ENCODE results near the gene C1QTNF8.

The C1QTNF8 gene

DNA sequence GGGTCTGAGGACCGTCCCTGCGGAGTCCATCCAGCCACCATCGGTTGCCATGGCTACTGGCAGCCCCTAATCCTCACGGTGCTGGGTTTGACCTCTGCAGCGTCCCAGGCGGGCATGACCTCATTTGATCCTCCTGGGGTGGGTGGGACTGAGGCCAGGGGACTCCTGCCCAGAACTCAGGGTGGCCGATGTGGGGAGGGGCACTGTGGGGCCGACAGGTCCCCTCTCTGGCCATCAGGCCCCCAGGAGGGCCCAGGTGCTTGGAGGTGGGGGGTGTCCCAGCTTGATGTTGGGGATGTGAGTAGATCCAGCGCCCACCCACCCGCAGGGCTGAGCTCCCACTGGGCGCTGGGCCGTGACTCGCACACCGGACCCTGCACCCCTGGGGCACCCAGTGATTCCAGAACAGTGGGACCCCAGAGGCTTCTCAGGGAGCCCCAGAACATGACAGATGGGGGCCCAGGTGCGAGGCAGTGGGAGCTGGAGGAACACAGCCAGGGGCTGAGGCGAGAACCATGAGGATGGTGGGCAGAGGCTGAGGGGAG is 25.1 kb downstream of the C1QTNF8 start:
- TF ChIP-seq, protein P1, sequence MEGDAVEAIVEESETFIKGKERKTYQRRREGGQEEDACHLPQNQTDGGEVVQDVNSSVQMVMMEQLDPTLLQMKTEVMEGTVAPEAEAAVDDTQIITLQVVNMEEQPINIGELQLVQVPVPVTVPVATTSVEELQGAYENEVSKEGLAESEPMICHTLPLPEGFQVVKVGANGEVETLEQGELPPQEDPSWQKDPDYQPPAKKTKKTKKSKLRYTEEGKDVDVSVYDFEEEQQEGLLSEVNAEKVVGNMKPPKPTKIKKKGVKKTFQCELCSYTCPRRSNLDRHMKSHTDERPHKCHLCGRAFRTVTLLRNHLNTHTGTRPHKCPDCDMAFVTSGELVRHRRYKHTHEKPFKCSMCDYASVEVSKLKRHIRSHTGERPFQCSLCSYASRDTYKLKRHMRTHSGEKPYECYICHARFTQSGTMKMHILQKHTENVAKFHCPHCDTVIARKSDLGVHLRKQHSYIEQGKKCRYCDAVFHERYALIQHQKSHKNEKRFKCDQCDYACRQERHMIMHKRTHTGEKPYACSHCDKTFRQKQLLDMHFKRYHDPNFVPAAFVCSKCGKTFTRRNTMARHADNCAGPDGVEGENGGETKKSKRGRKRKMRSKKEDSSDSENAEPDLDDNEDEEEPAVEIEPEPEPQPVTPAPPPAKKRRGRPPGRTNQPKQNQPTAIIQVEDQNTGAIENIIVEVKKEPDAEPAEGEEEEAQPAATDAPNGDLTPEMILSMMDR (conservative IDR thresholded peaks at IDR 0.05; ENCODE audit: low read length), result no peak
- no peak overlapping the region for H3K4me3 ChIP-seq (ENCODE audit: low read length)
- DNase-seq (ENCODE audit: low read depth), result no peak

GRCh38 chr16:1070084-1070863 is 25.8 kb downstream of the C1QTNF8 start:
- TF ChIP-seq, protein P1 (conservative IDR thresholded peaks at IDR 0.05; ENCODE audit: low read length), result no peak
- H3K4me3 ChIP-seq (ENCODE audit: low read length), result no peak overlapping the region
- no peak for DNase-seq (ENCODE audit: low read depth)

DNA sequence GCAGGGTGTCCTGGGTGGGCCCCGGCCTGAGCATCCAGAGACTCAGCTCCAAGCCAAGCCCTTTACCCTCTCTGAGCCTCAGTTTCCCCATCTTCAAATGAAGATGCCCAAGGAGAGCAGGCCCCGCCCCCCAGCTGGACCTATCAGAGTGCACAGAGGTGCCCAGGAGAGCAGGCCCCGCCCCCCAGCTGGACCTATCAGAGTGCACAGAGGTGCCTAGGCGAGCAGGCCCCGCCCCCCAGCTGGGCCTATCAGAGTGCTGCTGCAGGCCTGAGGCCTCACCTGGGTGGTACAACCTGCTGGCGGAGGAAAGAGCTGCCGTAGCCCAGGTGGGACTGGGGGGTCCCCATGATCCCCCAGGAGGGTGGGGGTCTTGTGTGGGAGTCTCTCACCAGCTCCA is 26.9 kb downstream of the C1QTNF8 start:
- no peak for DNase-seq (ENCODE audit: low read depth)
- no peak overlapping the region for H3K4me3 ChIP-seq (ENCODE audit: low read length)
- TF ChIP-seq, protein P1 (conservative IDR thresholded peaks at IDR 0.05; ENCODE audit: low read length), result no peak

DNA sequence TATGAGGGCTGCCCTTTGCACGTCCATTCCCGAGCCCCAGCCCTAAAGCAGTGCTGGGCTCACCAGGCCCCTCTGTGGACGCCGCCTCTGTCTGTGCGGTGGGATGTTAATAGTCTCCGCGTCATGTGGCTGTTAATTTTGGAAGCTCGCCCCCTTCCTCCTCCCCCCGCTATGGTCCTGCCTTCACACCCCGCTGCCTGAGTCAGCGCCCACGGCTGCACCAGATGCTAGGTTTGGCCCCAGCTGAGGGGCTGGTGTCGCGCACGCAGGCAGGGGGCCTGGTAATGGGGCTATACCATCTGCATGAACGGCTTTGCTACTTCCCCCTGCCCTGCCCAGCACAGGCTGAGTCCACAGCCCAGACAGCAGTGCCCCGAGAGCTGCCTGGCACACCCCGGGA is 27.6 kb downstream of the C1QTNF8 start:
- TF ChIP-seq, protein P1 (conservative IDR thresholded peaks at IDR 0.05; ENCODE audit: low read length), result no peak
- DNase-seq (ENCODE audit: low read depth), result no peak
- no peak overlapping the region for H3K4me3 ChIP-seq (ENCODE audit: low read length)

GRCh38 chr16:1067629-1068028 is 28.4 kb downstream of the C1QTNF8 start:
- TF ChIP-seq, protein P1 (conservative IDR thresholded peaks at IDR 0.05; ENCODE audit: low read length), result no peak
- no peak for DNase-seq (ENCODE audit: low read depth)

DNA sequence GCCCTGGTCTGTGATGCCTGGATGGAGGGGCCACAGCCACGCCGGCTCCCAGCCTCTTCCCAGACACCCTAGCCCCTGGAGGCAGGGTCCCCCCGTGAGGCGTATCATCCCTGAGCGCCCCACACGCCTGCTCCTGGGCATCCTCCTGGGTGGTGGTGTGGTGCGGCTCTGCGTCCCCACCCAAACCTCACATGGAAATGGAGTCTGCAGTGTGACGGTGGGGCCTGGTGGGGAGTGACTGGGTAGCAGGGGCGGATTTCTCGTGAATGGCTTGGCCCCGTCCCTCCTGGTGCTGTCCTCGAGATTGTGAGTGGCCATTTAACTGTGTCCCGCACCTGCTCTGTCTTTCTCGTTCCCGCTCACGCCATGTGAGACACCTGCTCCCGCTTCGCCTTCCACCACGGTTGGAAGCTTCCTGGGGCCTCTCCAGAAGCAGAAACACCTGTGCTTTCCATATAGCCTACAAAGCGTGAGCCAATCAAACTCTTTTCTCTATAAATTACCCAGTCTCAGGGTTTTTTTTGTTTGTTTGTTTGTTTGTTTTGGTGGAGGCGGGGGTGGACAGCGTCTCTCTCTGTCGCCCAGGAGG is 29.4 kb downstream of the C1QTNF8 start:
- TF ChIP-seq, protein P1 (conservative IDR thresholded peaks at IDR 0.05; ENCODE audit: low read length), result no peak
- no peak for DNase-seq (ENCODE audit: low read depth)

More at GRCh38 chr16:1067629-1068028, 28.4 kb downstream of the C1QTNF8 start:
- no peak overlapping the region for H3K4me3 ChIP-seq (ENCODE audit: low read length)

More for the DNA sequence above, 29.4 kb downstream of the C1QTNF8 start:
- no peak overlapping the region for H3K4me3 ChIP-seq (ENCODE audit: low read length)
